Measurements from ENCODE around the gene CGB3. TPM values are rescaled to one million over a fixed set of nuclear protein-coding genes. Genes with fewer than 3 reads are reported as not detected.

The CGB3 gene
- total RNA-seq, 1 donor from 2014 or later, result not detected

GRCh38 chr19:49016067-49016839 lies 7.9 kb downstream of the CGB3 start:
- Mint-ChIP-seq H3K36me3 (ENCODE audit: low read depth) (peaks cover 41% of the 10 kb centered on the region), H3K4me1 (peaks cover 30% of the 10 kb centered on the region), H3K27ac (no peak overlapping the region), H3K4me3 (no peak overlapping the region), H3K9me3 (no peaks in the 10 kb centered on the region), H3K27me3 (peaks cover 3% of the 10 kb centered on the region)
- intact Hi-C loops (cut with micrococcal nuclease), result loop anchor here (5.0 kb wide), 2 partner anchors 41 to 436 kb away; partner anchors contain the start of genes ALDH16A1, CGB7 and PIH1D1
- TF ChIP-seq, protein P1, sequence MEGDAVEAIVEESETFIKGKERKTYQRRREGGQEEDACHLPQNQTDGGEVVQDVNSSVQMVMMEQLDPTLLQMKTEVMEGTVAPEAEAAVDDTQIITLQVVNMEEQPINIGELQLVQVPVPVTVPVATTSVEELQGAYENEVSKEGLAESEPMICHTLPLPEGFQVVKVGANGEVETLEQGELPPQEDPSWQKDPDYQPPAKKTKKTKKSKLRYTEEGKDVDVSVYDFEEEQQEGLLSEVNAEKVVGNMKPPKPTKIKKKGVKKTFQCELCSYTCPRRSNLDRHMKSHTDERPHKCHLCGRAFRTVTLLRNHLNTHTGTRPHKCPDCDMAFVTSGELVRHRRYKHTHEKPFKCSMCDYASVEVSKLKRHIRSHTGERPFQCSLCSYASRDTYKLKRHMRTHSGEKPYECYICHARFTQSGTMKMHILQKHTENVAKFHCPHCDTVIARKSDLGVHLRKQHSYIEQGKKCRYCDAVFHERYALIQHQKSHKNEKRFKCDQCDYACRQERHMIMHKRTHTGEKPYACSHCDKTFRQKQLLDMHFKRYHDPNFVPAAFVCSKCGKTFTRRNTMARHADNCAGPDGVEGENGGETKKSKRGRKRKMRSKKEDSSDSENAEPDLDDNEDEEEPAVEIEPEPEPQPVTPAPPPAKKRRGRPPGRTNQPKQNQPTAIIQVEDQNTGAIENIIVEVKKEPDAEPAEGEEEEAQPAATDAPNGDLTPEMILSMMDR (IDR thresholded peaks at IDR 0.05), result no peak
- ChIA-PET POLR2A (interaction anchor here (0.5 kb wide), 1 partner anchor 744 kb away, joined by 3 read pairs; no protein-coding TSS in a partner anchor), CTCF (no interaction called here)
- DNase-seq (no peak), ATAC-seq (ENCODE audit: low read depth) (no peak)

GRCh38 chr19:49014870-49015255 lies 9.3 kb downstream of the CGB3 start:
- CTCF ChIA-PET, result no interaction called here
- no peaks in the 10 kb centered on the region for H3K9me3 Mint-ChIP-seq
- H3K27ac Mint-ChIP-seq, result no peak overlapping the region
- H3K27me3 Mint-ChIP-seq, result peaks cover 3% of the 10 kb centered on the region
- POLR2A ChIA-PET, result no interaction called here
- no peak for DNase-seq
- intact Hi-C loops (cut with micrococcal nuclease), result loop anchor here (5.0 kb wide), 2 partner anchors 42 to 437 kb away; partner anchors contain the start of genes ALDH16A1, CGB7 and PIH1D1
- H3K36me3 Mint-ChIP-seq (ENCODE audit: low read depth), result peaks cover 54% of the 10 kb centered on the region
- peaks cover 16% of the 10 kb centered on the region for H3K4me1 Mint-ChIP-seq
- TF ChIP-seq, protein P1 (IDR thresholded peaks at IDR 0.05), result no peak
- ATAC-seq (ENCODE audit: low read depth), result no peak
- H3K4me3 Mint-ChIP-seq, result no peak overlapping the region

- intact Hi-C loops (cut with micrococcal nuclease), result no loop called here
- H3K4me1 Mint-ChIP-seq, result peaks cover 14% of the 10 kb centered on the region
- DNase-seq, result no peak
- ChIA-PET CTCF (interaction anchor here (1.6 kb wide), 1 partner anchor 226 kb away, joined by 5 read pairs; no protein-coding TSS in a partner anchor), POLR2A (no interaction called here)
- no peak overlapping the region for H3K27ac Mint-ChIP-seq
- TF ChIP-seq, protein P1 (IDR thresholded peaks at IDR 0.05), result no peak
- H3K27me3 Mint-ChIP-seq, result peaks cover 2% of the 10 kb centered on the region
- no peak for ATAC-seq (ENCODE audit: low read depth)
- no peak overlapping the region for H3K4me3 Mint-ChIP-seq
- peaks cover 59% of the 10 kb centered on the region for H3K36me3 Mint-ChIP-seq (ENCODE audit: low read depth)
- no peaks in the 10 kb centered on the region for H3K9me3 Mint-ChIP-seq
Measured at GRCh38 chr19:49014123-49014869, 9.8 kb downstream of the CGB3 start.

- ATAC-seq (ENCODE audit: low read depth) (no peak), DNase-seq (no peak)
- no peaks in the 10 kb centered on the region for H3K4me1 Mint-ChIP-seq
- H3K36me3 Mint-ChIP-seq (ENCODE audit: low read depth), result peaks cover 74% of the 10 kb centered on the region
- POLR2A ChIA-PET, result interaction anchor here (0.6 kb wide), 1 partner anchor 17 kb away, joined by 6 read pairs; the partner anchor contains the start of gene RUVBL2
- intact Hi-C loops (cut with micrococcal nuclease), result no loop called here
- no peak overlapping the region for H3K4me3 Mint-ChIP-seq
- CTCF ChIA-PET, result no interaction called here
- H3K9me3 Mint-ChIP-seq, result no peaks in the 10 kb centered on the region
- no peaks in the 10 kb centered on the region for H3K27me3 Mint-ChIP-seq
- TF ChIP-seq, protein P1 (IDR thresholded peaks at IDR 0.05), result no peak
- no peak overlapping the region for H3K27ac Mint-ChIP-seq
Measured at GRCh38 chr19:49011194-49011593, 12.9 kb downstream of the CGB3 start.

DNA sequence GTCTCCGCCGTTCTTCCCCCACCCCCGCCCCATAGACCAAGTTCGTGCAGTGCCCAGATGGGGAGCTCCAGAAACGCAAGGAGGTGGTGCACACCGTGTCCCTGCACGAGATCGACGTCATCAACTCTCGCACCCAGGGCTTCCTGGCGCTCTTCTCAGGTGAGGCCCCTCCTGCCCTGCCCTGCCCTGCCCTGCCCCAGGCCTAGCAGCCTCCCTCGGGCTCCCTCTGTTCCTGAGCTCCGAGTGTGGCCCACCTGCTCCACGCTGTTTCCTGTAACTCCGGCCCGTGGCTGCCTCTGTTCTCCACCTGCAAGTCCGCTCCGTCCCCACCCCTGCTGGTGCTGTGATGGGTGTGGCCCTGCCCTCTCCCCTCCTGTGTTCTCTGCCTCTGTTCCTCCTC lies 13.7 kb downstream of the CGB3 start:
- no peak overlapping the region for H3K27ac Mint-ChIP-seq
- ChIA-PET POLR2A (interaction anchor here (0.6 kb wide), 1 partner anchor 17 kb away, joined by 6 read pairs; the partner anchor contains the start of gene RUVBL2), CTCF (no interaction called here)
- intact Hi-C loops (cut with micrococcal nuclease), result no loop called here
- H3K27me3 Mint-ChIP-seq, result no peaks in the 10 kb centered on the region
- no peaks in the 10 kb centered on the region for H3K4me1 Mint-ChIP-seq
- peaks cover 75% of the 10 kb centered on the region for H3K36me3 Mint-ChIP-seq (ENCODE audit: low read depth)
- H3K9me3 Mint-ChIP-seq, result no peaks in the 10 kb centered on the region
- TF ChIP-seq, protein P1 (IDR thresholded peaks at IDR 0.05), result no peak
- ATAC-seq (ENCODE audit: low read depth) (no peak), DNase-seq (no peak)
- no peak overlapping the region for H3K4me3 Mint-ChIP-seq
